Activated CD4-positive, alpha-beta T cell treated with anti-CD3 and anti-CD28 coated beads for 36 hours (primary cell): Measurements from ENCODE around the gene IFT80. TPM values are rescaled to one million over a fixed set of nuclear protein-coding genes. Genes with fewer than 3 reads are reported as not detected.

Source experiments
- microRNA-seq: library from miRNA; unstranded; fragments of <30 nt; microRNA quantifications from one replicate; pipeline ENCODE4 v1.2.0, GENCODE V29; 2021; ENCODE audit warnings: borderline replicate concordance
- total RNA-seq, 2 experiments: library from RNA; stranded (reverse); gene quantifications; one replicate each; pipeline ENCODE4 v1.2.3, GENCODE V29; 2021

IFT80 gene
- total RNA-seq, 2 experiments from 2014 or later: 15.0 to 18.1 TPM

Small RNAs within 50 kb of the gene (microRNA-seq; reads per million reads assigned to microRNA genes)
- 1,716 reads per million, percentile 89 among the genes with 10 or more reads in this experiment for gene MIR15B
- 826 reads per million, percentile 84 among the genes with 10 or more reads in this experiment for gene MIR16-2

Other genes starting within 250 kb of the IFT80 start
- under 1 TPM in 1 of 2 experiments, not detected in 1; 0.09 TPM for gene C3orf80, start 173.8 kb downstream of the IFT80 start, total RNA-seq
- 100 to 1,000 TPM; 176 to 216 TPM for gene SMC4, start 425 bp upstream of the IFT80 start, total RNA-seq
- 10 to 100 TPM; 32.5 to 42.2 TPM for gene TRIM59, start 50.6 kb upstream of the IFT80 start, total RNA-seq
- 10 to 100 TPM; 57.0 to 68.5 TPM for gene KPNA4, start 166.3 kb upstream of the IFT80 start, total RNA-seq